ENCODE data around the gene TMEM94. TPM values are rescaled to one million over a fixed set of nuclear protein-coding genes. Genes with fewer than 3 reads are reported as not detected.

The TMEM94 gene
- total and polyA plus RNA-seq, 4 experiments from 2014 or later: 3.9 to 109 (median 63.3) TPM

- Histone ChIP-seq H3K4me3 (ENCODE audit: low read length in 2 of 2) (peak overlapping the region; percentile 94 to 95), H3K27me3 (ENCODE audit: insufficient read depth, low read length) (no peaks in the 10 kb centered on the region), H3K36me3 (ENCODE audit: insufficient read depth, low read length) (no peaks in the 10 kb centered on the region), H3K4me1 (ENCODE audit: insufficient read depth, low read length) (peaks cover 18% of the 10 kb centered on the region), H3K9me3 (ENCODE audit: control insufficient read depth in 1 of 2, low read length in 2 of 2) (no peaks in the 10 kb centered on the region), H3K27ac (ENCODE audit: low read depth, low read length) (peak overlapping the region; percentile 67)
- Mint-ChIP-seq H3K9me3 (no peaks in the 10 kb centered on the region), H3K4me1 (peaks cover 20 to 35% (median 30%) of the 10 kb centered on the region in 4 donors), H3K4me3 (peak overlapping the region; percentile 93 to 99 (median 95)), H3K36me3 (peaks cover 4 to 5% of the 10 kb centered on the region in 2 donors), H3K27me3 (no peaks in the 10 kb centered on the region), H3K27ac (peak overlapping the region; percentile 90 to 98 (median 96))
- POLR2A ChIA-PET (ENCODE audit: partially characterized antibody): interaction anchor here (0.9 to 2.7 kb wide), 18 partner anchors 12 to 196 kb away, joined by 3 to 26 read pairs (median 6); partner anchors contain the start of genes GGA3, GRB2, LLGL2 and MIF4GD
- peak in 3 of 5 donors; percentile 6 to 42 (median 14) for DNase-seq
- intact Hi-C loops (cut with micrococcal nuclease): no loop called here
- CTCF ChIA-PET (ENCODE audit: partially characterized antibody): interaction anchor here (1.0 to 3.6 kb wide), 7 partner anchors 22 to 296 kb away, joined by 3 to 25 read pairs (median 5); partner anchors contain the start of gene TSEN54
Measured at GRCh38 chr17:75457047-75457654, 716 bp downstream of the TMEM94 start.

- intact Hi-C loops (cut with micrococcal nuclease): no loop called here
- H3K4me3 Mint-ChIP-seq: peak overlapping the region in 1 of 8 donors; percentile 15
- CTCF ChIA-PET (ENCODE audit: partially characterized antibody): interaction anchor here (0.9 kb wide), 1 partner anchor 9 kb away, joined by 3 read pairs; no protein-coding TSS in a partner anchor
- POLR2A ChIA-PET (ENCODE audit: partially characterized antibody): interaction anchor here (1.1 kb wide), 1 partner anchor 16 kb away, joined by 3 read pairs; no protein-coding TSS in a partner anchor
- H3K9me3 Mint-ChIP-seq: no peaks in the 10 kb centered on the region
- Histone ChIP-seq H3K9me3 (ENCODE audit: control insufficient read depth in 1 of 2, low read length in 2 of 2) (no peaks in the 10 kb centered on the region), H3K27me3 (ENCODE audit: insufficient read depth, low read length) (no peaks in the 10 kb centered on the region), H3K27ac (ENCODE audit: low read depth, low read length) (no peak overlapping the region), H3K4me3 (ENCODE audit: low read length in 2 of 2) (no peak overlapping the region), H3K36me3 (ENCODE audit: insufficient read depth, low read length) (no peaks in the 10 kb centered on the region), H3K4me1 (ENCODE audit: insufficient read depth, low read length) (peaks cover 18% of the 10 kb centered on the region)
- H3K27ac Mint-ChIP-seq: peak overlapping the region in 1 of 7 donors; percentile 34
- no peak for DNase-seq
- H3K4me1 Mint-ChIP-seq: peaks cover 22 to 46% (median 37%) of the 10 kb centered on the region in 4 donors
- H3K27me3 Mint-ChIP-seq: no peaks in the 10 kb centered on the region
- peaks cover 4 to 5% of the 10 kb centered on the region in 2 donors for H3K36me3 Mint-ChIP-seq
Measured at GRCh38 chr17:75459246-75459589, 2.8 kb downstream of the TMEM94 start.

GRCh38 chr17:75459590-75460267 lies 3.3 kb downstream of the TMEM94 start:
- H3K4me3 ChIP-seq (ENCODE audit: low read length in 2 of 2): no peak overlapping the region
- DNase-seq: no peak
- H3K4me3 Mint-ChIP-seq: peak overlapping the region in 1 of 8 donors; percentile 15
- no peaks in the 10 kb centered on the region for H3K9me3 ChIP-seq (ENCODE audit: control insufficient read depth in 1 of 2, low read length in 2 of 2)
- ChIA-PET POLR2A (ENCODE audit: partially characterized antibody) (interaction anchor here (1.0 to 1.1 kb wide), 2 partner anchors 16 to 57 kb away, joined by 3 read pairs; partner anchors contain the start of gene TSEN54), CTCF (ENCODE audit: partially characterized antibody) (interaction anchor here (0.9 kb wide), 2 partner anchors 8 to 173 kb away, joined by 3 to 4 read pairs; no protein-coding TSS in a partner anchor)
- H3K27me3 Mint-ChIP-seq: no peaks in the 10 kb centered on the region
- H3K27me3 ChIP-seq (ENCODE audit: insufficient read depth, low read length): no peaks in the 10 kb centered on the region
- peaks cover 4 to 5% of the 10 kb centered on the region in 2 donors for H3K36me3 Mint-ChIP-seq
- H3K36me3 ChIP-seq (ENCODE audit: insufficient read depth, low read length): no peaks in the 10 kb centered on the region
- no peaks in the 10 kb centered on the region for H3K9me3 Mint-ChIP-seq
- H3K4me1 Mint-ChIP-seq: peaks cover 22 to 50% (median 37%) of the 10 kb centered on the region in 4 donors
- no peak overlapping the region for H3K27ac ChIP-seq (ENCODE audit: low read depth, low read length)
- H3K4me1 ChIP-seq (ENCODE audit: insufficient read depth, low read length): peaks cover 18% of the 10 kb centered on the region
- peak overlapping the region in 5 of 7 donors; percentile 14 to 47 (median 32) for H3K27ac Mint-ChIP-seq
- intact Hi-C loops (cut with micrococcal nuclease): no loop called here

GRCh38 chr17:75460295-75460694 lies 3.9 kb downstream of the TMEM94 start:
- Mint-ChIP-seq H3K36me3 (peaks cover 5 to 7% of the 10 kb centered on the region in 2 donors), H3K4me3 (no peak overlapping the region), H3K27ac (peak overlapping the region in 2 of 7 donors; percentile 32 to 47), H3K27me3 (no peaks in the 10 kb centered on the region), H3K9me3 (no peaks in the 10 kb centered on the region), H3K4me1 (peaks cover 23 to 54% (median 38%) of the 10 kb centered on the region in 4 donors)
- Histone ChIP-seq H3K36me3 (ENCODE audit: insufficient read depth, low read length) (no peaks in the 10 kb centered on the region), H3K9me3 (ENCODE audit: control insufficient read depth in 1 of 2, low read length in 2 of 2) (no peaks in the 10 kb centered on the region), H3K4me3 (ENCODE audit: low read length in 2 of 2) (no peak overlapping the region), H3K27me3 (ENCODE audit: insufficient read depth, low read length) (no peaks in the 10 kb centered on the region), H3K4me1 (ENCODE audit: insufficient read depth, low read length) (peaks cover 18% of the 10 kb centered on the region), H3K27ac (ENCODE audit: low read depth, low read length) (no peak overlapping the region)
- CTCF ChIA-PET (ENCODE audit: partially characterized antibody): interaction anchor here (0.9 kb wide), 1 partner anchor 172 kb away, joined by 4 read pairs; no protein-coding TSS in a partner anchor
- intact Hi-C loops (cut with micrococcal nuclease): no loop called here
- POLR2A ChIA-PET (ENCODE audit: partially characterized antibody): interaction anchor here (1.0 to 1.1 kb wide), 2 partner anchors 15 to 56 kb away, joined by 3 read pairs; partner anchors contain the start of gene TSEN54
- no peak for DNase-seq

GRCh38 chr17:75463603-75464002 lies 7.2 kb downstream of the TMEM94 start:
- ChIA-PET POLR2A (ENCODE audit: partially characterized antibody) (interaction anchor here (1.0 to 1.4 kb wide), 2 partner anchors 24 to 193 kb away, joined by 4 to 5 read pairs; partner anchors contain the start of gene MIF4GD), CTCF (ENCODE audit: partially characterized antibody) (no interaction called here)
- H3K9me3 Mint-ChIP-seq: no peaks in the 10 kb centered on the region
- Histone ChIP-seq H3K4me3 (ENCODE audit: low read length in 2 of 2) (no peak overlapping the region), H3K27me3 (ENCODE audit: insufficient read depth, low read length) (no peaks in the 10 kb centered on the region), H3K36me3 (ENCODE audit: insufficient read depth, low read length) (no peaks in the 10 kb centered on the region), H3K27ac (ENCODE audit: low read depth, low read length) (no peak overlapping the region), H3K4me1 (ENCODE audit: insufficient read depth, low read length) (no peaks in the 10 kb centered on the region), H3K9me3 (ENCODE audit: control insufficient read depth in 1 of 2, low read length in 2 of 2) (no peaks in the 10 kb centered on the region)
- H3K27me3 Mint-ChIP-seq: no peaks in the 10 kb centered on the region
- peaks cover 17 to 32% (median 23%) of the 10 kb centered on the region in 4 donors for H3K4me1 Mint-ChIP-seq
- DNase-seq: no peak
- no peak overlapping the region for H3K4me3 Mint-ChIP-seq
- peak overlapping the region in 2 of 7 donors; percentile 15 to 27 for H3K27ac Mint-ChIP-seq
- intact Hi-C loops (cut with micrococcal nuclease): no loop called here
- H3K36me3 Mint-ChIP-seq: peaks cover 0 to 10% of the 10 kb centered on the region in 2 donors

- POLR2A ChIA-PET (ENCODE audit: partially characterized antibody): interaction anchor here (0.7 kb wide), 2 partner anchors 35 to 736 kb away, joined by 3 read pairs; no protein-coding TSS in a partner anchor
- Mint-ChIP-seq H3K4me3 (no peak overlapping the region), H3K4me1 (peaks cover 11 to 20% (median 14%) of the 10 kb centered on the region in 4 donors)
Measured at GRCh38 chr17:75465039-75465438, 8.6 kb downstream of the TMEM94 start.

More at GRCh38 chr17:75465039-75465438, 8.6 kb downstream of the TMEM94 start:
- H3K27me3 Mint-ChIP-seq: no peaks in the 10 kb centered on the region
- no peak overlapping the region for H3K27ac ChIP-seq (ENCODE audit: low read depth, low read length)
- H3K27ac Mint-ChIP-seq: peak overlapping the region in 2 of 7 donors; percentile 6 to 51
- no peak for DNase-seq
- intact Hi-C loops (cut with micrococcal nuclease): no loop called here
- H3K9me3 Mint-ChIP-seq: no peaks in the 10 kb centered on the region
- H3K36me3 ChIP-seq (ENCODE audit: insufficient read depth, low read length): no peaks in the 10 kb centered on the region
- no peak overlapping the region for H3K4me3 ChIP-seq (ENCODE audit: low read length in 2 of 2)
- no peaks in the 10 kb centered on the region for H3K27me3 ChIP-seq (ENCODE audit: insufficient read depth, low read length)
- no peaks in the 10 kb centered on the region for H3K9me3 ChIP-seq (ENCODE audit: control insufficient read depth in 1 of 2, low read length in 2 of 2)
- H3K36me3 Mint-ChIP-seq: peaks cover 0 to 8% of the 10 kb centered on the region in 2 donors
- H3K4me1 ChIP-seq (ENCODE audit: insufficient read depth, low read length): no peaks in the 10 kb centered on the region
- CTCF ChIA-PET (ENCODE audit: partially characterized antibody): interaction anchor here (0.6 kb wide), 1 partner anchor 22 kb away, joined by 3 read pairs; no protein-coding TSS in a partner anchor

Data from CD4-positive, alpha-beta memory T cell (primary cell).